GM12878 (cell line): ENCODE results near the gene CRAT.

Source experiments
- CHD2 ChIP-seq: IDR thresholded peaks from 2 replicates; pipeline ENCODE4 v1.6.1; 2011; ENCODE audit warnings: low read depth, low read length, improper control_type of control experiment, borderline replicate concordance
- CTCF ChIP-seq, 3 experiments: IDR thresholded peaks in 2 of 3; conservative IDR thresholded peaks in 1 of 3; 2 replicates each; pipeline ENCODE4 v1.5.1; 2011; ENCODE audit warnings: low read depth in 3 of 3, low read length in 3 of 3, mild to moderate bottlenecking in 3 of 3, control low read depth in 2 of 3, moderate library complexity in 2 of 3, inconsistent platforms in 1 of 3, mixed read lengths in 1 of 3; ENCODE audit not compliant: control insufficient read depth in 2 of 3, insufficient read depth in 1 of 3; ENCODE audit errors: extremely low read depth in 1 of 3
- MEF2A ChIP-seq: IDR thresholded peaks from 2 replicates; pipeline ENCODE4 v1.6.1; 2011; ENCODE audit warnings: low read depth, mild to moderate bottlenecking, low read length, moderate library complexity; ENCODE audit not compliant: insufficient read depth
- NFYA ChIP-seq: IDR thresholded peaks from 2 replicates; pipeline ENCODE4 v1.6.1; 2011; ENCODE audit warnings: low read depth, mild to moderate bottlenecking, low read length, improper control_type of control experiment, borderline replicate concordance
- PAX8 ChIP-seq: fragments of 450-650 bp; IDR thresholded peaks from 2 replicates; pipeline ENCODE4 v1.6.1; 2017; ENCODE audit warnings: mild to moderate bottlenecking, moderate library complexity
- POLR2AphosphoS5 ChIP-seq: IDR thresholded peaks from 2 replicates; pipeline ENCODE4 v1.6.1; 2011; ENCODE audit warnings: mild to moderate bottlenecking, low read length, inconsistent platforms
- REST ChIP-seq: IDR thresholded peaks from 2 replicates; pipeline ENCODE4 v1.6.1; 2012; ENCODE audit warnings: mild to moderate bottlenecking, low read depth, low read length
- TAF1 ChIP-seq: IDR thresholded peaks from 2 replicates; pipeline ENCODE4 v1.6.1; 2011; ENCODE audit warnings: mild to moderate bottlenecking, low read depth, low read length, borderline replicate concordance
- ZNF384 ChIP-seq: IDR thresholded peaks from 2 replicates; pipeline ENCODE4 v1.6.1; 2012; ENCODE audit warnings: low read depth, mild to moderate bottlenecking, low read length, improper control_type of control experiment, borderline replicate concordance
- ZNF592 ChIP-seq: fragments of 450-650 bp; IDR thresholded peaks from 2 replicates; pipeline ENCODE4 v1.6.1; 2017; ENCODE audit warnings: mild to moderate bottlenecking, moderate library complexity
- ZSCAN29 ChIP-seq: fragments of 450-650 bp; IDR thresholded peaks from 2 replicates; pipeline ENCODE4 v1.6.1; 2017; ENCODE audit warnings: mild to moderate bottlenecking, moderate library complexity

- TF ChIP-seq ZNF592 = no peak
- no peak for TF ChIP-seq MEF2A
- no peak for TF ChIP-seq ZSCAN29
- no peak for TF ChIP-seq REST
- no peak for TF ChIP-seq NFYA
- TF ChIP-seq TAF1 = no peak
- no peak for TF ChIP-seq CHD2
- TF ChIP-seq PAX8 = no peak
- no peak for TF ChIP-seq CTCF (IDR thresholded peaks at IDR 0.05 in 2 of 3, conservative IDR thresholded peaks at IDR 0.05 in 1 of 3; ENCODE audit: control insufficient read depth in 2 of 3, extremely low read depth in 1 of 3, insufficient read depth in 1 of 3, low read depth in 3 of 3, low read length in 3 of 3)
- TF ChIP-seq POLR2AphosphoS5 = no peak
- TF ChIP-seq ZNF384 = no peak
These were observed 6.5 kb downstream of the CRAT start for GRCh38 chr9:129104051-129104450.
